HFF-Myc (cell line): ENCODE results near the gene MBNL1.
A peak's percentile ranks its signal among the peaks of the same experiment; 100 is the strongest.

ENCODE experiments used
- DNase-seq: peaks from one replicate; pipeline ENCODE4 v3.0.0-alpha.2; 2011; ENCODE audit warnings: low read depth; ENCODE audit errors: extremely low read depth
- H3K4me3 ChIP-seq: replicated peaks from 2 replicates; pipeline ENCODE4 v1.5.1; 2011; ENCODE audit warnings: low read depth, mild to moderate bottlenecking, control low read depth, low read length
- CTCF ChIP-seq: IDR thresholded peaks from 2 replicates; pipeline ENCODE4 v1.5.1; 2012; ENCODE audit warnings: mild to moderate bottlenecking, low read depth, low read length, control low read depth; ENCODE audit errors: missing control alignments

MBNL1 gene

GRCh38 chr3:152264378-152264777, 4.4 kb upstream of the MBNL1 start:
- no peak for DNase-seq
- H3K4me3 ChIP-seq, result no peak overlapping the region
- TF ChIP-seq CTCF, result no peak

- H3K4me3 ChIP-seq, result peak overlapping the region; percentile 1; the same call in 1 of the 2 replicates
- DNase-seq, result peak; percentile 94
- TF ChIP-seq CTCF, result no peak
These were observed 2.3 kb upstream of the MBNL1 start for GRCh38 chr3:152266221-152266995.

- TF ChIP-seq CTCF, result no peak
- DNase-seq, result no peak
- peak overlapping the region; percentile 71 for H3K4me3 ChIP-seq
These were observed 736 bp upstream of the MBNL1 start for GRCh38 chr3:152267831-152268554.

- peak; percentile 89 for DNase-seq
- H3K4me3 ChIP-seq, result peak overlapping the region; percentile 71
- TF ChIP-seq CTCF, result no peak
These were observed 514 bp downstream of the MBNL1 start for GRCh38 chr3:152269056-152269830.

- H3K4me3 ChIP-seq, result peak overlapping the region; percentile 71
- TF ChIP-seq CTCF, result no peak
- DNase-seq, result no peak
These were observed 1.4 kb downstream of the MBNL1 start for GRCh38 chr3:152269831-152270734.

GRCh38 chr3:152270937-152271336, 2.2 kb downstream of the MBNL1 start:
- no peak for DNase-seq
- TF ChIP-seq CTCF, result no peak
- H3K4me3 ChIP-seq, result peak overlapping the region; percentile 71
